Caki2 (cell line): ENCODE data around the gene FOCAD. TPM values are rescaled to one million over a fixed set of nuclear protein-coding genes. Genes with fewer than 3 reads are reported as not detected.
"Not testable (repeated sequence)": the region's sequence is repeated elsewhere in the genome, so short reads cannot be mapped to it uniquely, and the experiment has no call there.

Experiments
- DNase-seq: peaks from one replicate; pipeline ENCODE4 v3.0.0-alpha.2; 2015; ENCODE audit warnings: low read depth
- in situ Hi-C: cut with HindIII; loops from 2 replicates; pipeline ENCODE4 v1.10.0; 2016; ENCODE audit warnings: low sequenced_read_pairs, low pct_unique_long_range_greater_than_20kb, mixed read lengths
- total RNA-seq: library from RNA; depleted of rRNA; stranded (reverse); fragments of >200 nt; shearing (Covaris generic); gene quantifications from 2 replicates; pipeline ENCODE4 v1.2.3, GENCODE V29; 2014; ENCODE audit warnings: low replicate concordance

FOCAD gene
- total RNA-seq, 1 experiment from 2014 or later, result 13.2 TPM

DNA sequence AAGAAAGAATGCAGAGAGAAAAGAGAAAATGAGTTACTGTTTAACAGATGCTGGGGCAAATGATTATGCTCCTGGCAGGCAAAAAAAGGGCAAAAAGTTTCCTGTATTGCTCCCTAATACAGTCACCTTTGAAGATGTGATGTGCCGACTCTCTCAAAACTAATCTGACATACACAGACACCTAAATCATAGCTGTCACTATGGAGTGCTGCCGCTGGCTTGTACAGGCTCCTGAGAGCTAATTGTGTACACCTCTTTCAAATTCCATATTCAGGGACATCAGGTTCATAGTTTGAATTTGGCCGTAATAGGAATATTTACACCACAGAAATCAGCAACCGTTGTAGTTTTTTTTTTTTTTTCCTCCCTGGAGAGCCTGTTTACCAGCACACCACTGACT is 12.4 kb upstream of the FOCAD start:
- in situ Hi-C loops, result no loop called here
- DNase-seq, result no peak

DNA sequence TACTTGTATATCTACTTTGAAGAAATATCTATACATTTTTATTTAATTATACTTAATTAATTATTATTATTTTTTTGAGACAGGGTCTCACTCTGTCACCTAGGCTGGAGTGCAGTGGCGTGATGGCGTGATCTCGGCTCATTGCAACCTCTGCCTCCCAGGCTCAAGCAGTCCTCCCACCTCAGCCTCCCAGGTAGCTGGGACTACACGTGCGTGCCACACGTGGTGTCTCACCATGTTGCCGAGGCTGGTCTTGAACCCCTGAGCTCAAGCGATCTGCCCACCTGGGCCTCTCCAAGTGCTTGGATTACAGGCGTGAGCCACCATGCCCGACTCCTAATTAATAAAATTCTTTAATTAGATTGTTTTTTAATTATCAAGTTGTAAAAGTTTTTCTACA is 10.5 kb upstream of the FOCAD start:
- in situ Hi-C loops, DNase-seq: not testable (repeated sequence)

DNA sequence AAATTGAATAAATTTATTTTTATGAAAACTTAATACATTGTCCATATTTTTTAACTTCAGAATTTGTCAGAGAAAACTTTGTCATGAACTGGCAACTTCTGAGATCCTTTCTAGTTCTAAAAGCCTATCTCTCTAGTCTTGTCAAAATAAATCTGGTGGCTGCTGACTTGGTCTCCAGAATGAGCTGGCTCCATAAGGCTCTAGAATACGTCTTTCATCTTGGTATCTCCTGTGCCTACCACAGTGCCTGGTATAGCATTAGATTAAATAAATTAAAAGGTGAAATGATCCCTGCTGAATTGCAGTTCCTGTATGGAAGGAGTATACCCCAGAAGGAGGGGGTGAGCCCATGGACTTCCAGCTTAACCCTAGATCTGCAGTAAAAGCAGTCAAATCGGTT is 2.6 kb upstream of the FOCAD start:
- in situ Hi-C loops, result no loop called here

DNA sequence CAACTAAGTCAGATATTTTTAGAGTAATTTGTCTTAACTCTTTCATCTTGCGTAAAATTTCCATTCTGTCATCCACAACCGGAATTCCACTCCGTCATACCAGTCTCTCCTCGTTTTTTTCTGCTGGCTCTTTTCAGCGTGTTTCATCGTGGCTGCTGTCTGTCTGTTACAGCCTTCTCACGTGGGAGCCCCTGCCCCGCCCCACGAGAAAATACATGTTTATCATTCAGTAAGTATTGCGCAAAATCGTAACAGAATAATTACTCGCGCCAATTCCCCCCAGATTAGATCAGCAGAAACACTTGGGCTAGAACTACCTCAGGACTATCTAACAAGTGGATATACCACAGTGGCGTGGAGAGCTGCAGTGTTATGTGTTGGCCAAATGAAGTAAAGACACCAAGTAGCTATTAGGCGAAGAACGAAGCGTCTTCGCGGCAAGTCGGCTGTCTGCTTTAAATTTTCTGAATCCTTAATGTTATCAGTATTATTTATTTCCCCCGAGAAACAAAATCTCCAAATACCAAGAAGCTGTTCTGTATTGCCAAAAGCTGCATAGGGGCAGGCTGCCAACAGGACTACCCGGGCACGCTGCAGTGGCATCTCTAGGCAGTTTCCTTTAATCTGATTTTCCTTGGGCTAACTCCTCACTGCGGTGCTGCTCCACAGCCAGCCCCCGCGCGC is 566 bp upstream of the FOCAD start:
- in situ Hi-C loops, result no loop called here
- peak; percentile 25 for DNase-seq

More for the DNA sequence above, 2.6 kb upstream of the FOCAD start:
- DNase-seq, result no peak

DNA sequence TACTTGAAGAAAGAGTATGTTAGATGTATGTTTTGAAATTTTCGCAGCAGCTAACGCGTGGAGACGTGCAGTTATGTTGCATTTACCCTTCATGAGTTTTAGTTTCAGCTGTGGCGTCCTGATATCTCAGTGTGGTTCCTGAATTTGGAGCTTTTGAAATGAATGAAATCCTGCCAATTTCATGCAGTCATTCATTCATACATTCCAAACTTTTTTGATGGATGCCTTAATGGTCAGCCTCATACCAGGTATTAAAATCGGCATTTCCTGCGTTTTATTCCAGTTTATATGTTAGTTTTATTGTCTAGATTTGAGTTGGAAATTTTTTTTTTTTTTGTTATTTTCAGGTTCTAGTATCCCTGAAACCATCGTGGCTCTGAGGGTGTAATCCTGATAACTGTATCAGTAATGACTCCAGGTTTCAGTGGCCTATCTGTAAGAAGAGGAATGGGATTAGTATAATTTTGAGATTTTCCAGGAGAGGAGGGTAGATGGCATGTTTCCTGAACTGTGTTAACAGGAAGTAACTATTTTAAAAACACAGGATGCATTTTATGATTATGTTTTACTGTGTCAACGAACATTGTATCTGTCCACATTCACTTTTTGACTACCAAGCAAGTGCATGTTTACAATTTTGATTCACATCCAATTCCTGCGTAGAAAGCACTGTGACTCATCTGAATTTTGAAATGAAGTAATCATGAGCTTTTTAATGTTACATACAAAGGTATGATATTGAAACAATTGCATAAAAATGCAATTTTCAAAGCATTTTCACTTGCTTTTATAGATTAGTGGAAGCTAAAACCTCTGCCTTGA is 1.0 kb downstream of the FOCAD start:
- no peak for DNase-seq
- in situ Hi-C loops, result no loop called here

DNA sequence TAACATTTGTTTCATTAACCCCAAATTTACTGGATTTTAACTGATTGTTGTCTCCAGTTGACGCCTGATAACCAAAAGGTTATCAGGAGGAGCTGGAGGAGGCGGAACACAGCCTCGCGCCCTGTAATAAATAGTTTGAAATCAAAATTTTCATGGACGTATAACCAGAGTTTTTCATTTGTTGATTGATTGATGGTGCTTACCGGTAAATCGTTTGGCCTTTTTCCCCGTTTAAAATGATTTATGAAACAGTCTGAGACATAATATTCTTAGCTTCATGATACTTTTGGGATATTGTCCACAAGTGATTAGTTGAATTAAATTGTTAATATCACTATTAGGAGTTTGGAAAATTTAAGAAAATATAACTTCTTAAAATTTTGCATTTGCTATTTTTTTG is 1.7 kb downstream of the FOCAD start:
- DNase-seq, result no peak
- in situ Hi-C loops, result no loop called here

DNA sequence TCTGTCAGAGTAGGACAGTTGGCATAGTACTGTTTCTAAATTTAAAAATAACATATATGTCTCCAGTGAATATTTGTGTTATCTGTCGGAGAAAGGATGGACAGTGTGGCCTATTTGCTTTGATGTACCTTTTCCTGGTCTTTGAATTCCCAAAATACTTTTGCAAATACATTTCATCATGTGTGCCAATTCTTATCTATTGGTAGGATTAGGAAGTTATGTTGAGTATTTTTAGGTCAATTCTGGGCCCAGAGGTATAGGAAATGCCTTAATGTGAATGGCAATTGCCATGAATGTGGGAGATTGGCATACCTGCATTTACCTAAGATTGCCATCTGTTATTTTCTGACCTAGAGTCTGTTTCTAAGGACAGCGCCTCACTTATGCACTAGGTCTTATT is 5.8 kb downstream of the FOCAD start:
- in situ Hi-C loops, result no loop called here
- no peak for DNase-seq

DNA sequence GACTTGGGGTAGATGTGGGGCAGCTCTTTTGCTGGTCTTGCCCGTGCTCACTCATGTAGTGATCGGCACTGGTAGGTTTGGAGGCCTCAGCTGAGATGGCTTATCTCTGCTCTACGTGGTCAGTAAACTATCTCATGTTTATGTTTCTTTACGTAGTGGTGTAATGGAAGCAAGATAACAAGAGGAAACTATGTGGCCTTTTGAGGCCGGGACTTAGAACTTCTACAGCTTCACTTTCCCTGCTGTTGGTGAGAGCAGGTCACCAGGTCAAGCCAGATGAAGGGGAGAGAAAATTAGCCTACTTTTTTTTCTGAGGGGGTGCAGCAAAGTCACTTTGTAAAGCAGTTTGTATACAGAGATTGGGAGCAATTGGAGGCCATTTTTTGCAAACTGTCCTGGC is 8.5 kb downstream of the FOCAD start:
- in situ Hi-C loops, result no loop called here
- DNase-seq, result no peak

DNA sequence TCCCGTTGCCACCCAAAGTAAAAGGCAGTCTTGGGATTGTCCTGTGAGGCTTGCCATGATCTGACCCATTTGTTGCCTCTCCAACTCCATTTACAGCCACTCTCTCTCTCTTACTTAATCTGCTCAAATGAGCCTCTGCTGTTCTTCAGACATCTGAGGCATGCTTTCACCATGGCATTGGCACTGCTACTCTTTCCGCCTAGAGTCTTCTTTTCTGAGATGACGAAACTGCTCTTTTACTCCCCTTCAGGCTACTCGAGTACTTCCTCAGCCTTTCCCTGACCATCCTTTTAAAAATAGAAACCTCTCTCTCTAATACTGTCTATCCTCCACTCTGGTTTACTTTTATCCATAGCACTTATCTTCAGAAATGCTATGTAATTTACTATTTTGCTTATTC is 9.0 kb downstream of the FOCAD start:
- in situ Hi-C loops, result no loop called here

DNA sequence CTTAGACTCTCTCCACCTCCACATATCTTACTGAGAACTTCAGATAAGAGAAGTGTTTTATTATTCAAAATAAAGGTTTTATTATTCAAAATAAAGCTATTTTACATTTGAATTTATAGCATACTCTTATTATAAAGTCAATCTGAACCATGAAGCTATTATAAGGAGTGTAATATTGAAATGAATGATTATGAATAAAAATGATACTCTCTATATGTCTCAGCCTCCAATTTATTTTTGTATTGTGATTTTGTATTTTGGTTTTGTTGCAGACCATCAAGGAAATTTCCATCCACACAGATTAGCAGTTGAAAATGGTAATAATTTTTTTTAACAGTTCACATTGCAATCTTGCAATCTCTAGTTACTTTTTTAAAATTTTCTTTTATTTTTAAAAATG is 10.2 kb downstream of the FOCAD start:
- in situ Hi-C loops, result no loop called here
- no peak for DNase-seq

More for the DNA sequence above, 9.0 kb downstream of the FOCAD start:
- DNase-seq, result no peak

DNA sequence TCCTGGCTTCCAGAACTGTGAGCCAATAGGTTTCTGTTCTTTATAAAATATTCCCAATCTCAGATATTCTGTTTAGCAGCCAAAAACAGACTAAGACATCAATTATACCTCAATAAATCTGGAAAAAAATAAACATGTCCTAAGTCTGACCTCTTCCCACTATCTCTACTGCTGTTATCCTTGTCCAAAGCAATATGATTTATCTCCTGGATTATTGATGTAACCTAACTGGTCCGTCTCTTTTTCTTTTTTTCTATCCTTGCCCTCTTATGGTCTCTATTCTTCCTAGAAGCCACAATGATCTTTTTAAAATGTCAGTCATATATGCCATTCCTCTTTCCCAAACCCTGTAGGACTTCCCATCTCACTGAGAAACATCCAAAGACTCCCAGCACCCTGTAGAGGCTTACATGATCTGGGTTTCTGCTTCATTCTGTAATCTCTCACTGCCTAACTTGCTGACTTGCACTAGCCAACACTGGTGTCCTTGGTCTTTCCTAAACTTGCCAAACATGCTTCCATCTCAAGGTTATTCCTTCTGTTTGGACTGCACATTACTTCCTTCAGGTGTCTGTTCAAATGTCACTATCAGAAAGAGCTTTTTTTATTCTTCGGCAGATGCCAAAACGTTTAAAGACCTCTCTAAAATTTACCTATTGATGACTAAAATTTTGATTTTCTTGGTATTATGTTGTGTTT is 13.1 kb downstream of the FOCAD start:
- in situ Hi-C loops, result no loop called here
- DNase-seq, result no peak

DNA sequence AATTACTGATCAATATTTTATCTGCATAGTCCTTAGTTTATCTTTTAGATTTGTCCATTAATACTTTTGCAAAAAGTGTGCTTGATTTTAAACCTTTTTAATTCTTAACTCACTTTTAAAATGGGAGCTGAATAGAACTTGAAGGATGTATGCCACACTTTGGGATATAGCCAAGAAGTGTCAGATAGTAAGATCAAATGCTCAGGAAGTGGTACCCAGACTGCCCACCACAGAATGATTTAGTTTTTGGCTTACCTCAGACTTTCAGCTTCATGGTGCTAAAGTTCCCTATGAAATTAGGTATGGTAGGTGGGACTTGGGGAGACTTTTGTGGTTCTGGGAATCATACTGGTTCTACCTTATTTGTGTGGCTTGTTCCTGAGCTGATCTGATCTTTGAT is 14.7 kb downstream of the FOCAD start:
- no peak for DNase-seq
- in situ Hi-C loops, result no loop called here

DNA sequence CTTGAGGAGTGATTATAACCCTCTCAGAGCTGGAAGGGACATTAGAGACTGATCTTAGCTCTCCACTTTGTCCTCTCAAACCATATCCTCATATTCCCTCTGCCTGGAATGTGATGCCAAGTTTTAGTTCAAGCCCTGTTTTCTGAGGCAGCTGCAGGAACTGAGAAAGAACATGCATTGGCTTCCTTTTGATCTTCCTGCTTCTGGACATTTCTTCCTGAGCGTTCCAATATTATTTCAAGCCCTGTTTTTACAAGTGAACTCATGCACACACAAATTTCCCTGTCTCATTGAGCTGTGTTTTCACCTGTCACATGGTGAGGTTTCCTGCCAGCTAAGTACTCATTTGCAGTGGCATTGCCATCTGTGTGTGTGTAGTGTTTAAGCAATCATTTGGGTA is 17.0 kb downstream of the FOCAD start:
- no peak for DNase-seq
- in situ Hi-C loops, result no loop called here

DNA sequence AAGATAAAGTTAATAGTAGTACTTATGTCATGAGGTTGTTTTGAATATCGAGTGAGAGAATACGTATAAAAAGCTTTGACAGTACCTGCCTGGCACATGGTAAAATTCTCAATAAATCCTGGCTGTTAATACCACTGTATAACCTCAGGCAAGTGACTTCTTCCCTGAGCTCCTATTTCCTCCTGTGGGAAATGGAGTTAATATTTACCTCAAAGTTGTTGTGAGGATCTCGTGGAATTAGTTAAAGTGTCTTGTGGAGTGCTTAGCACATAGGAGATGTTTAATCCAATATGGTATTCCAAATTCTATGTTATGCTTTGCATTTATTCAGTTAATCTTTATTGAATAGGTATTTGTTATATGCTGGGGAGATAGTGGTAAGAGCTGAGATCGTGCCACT is 18.5 kb downstream of the FOCAD start:
- peak; percentile 44 for DNase-seq
- in situ Hi-C loops, result no loop called here

DNA sequence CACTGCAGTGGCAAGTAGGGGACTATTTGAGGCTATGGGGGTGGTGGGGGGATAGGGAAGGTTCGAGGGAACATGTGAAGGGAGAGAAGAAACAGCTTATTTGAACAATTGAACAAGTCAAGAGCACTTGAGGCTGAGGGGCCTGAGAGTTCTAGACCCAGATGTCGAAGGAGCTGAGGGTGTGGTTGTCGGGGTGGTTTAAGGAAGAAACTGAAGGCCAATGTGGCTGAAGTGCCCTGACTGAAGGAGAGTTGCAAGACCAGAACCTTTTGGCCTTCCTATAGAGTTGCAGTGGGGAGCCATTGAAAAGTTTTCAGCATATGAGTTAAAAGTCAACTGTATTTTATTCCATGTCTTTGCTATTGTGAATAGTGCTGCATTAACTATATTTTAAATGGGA is 19.1 kb downstream of the FOCAD start:
- in situ Hi-C loops, result no loop called here

DNA sequence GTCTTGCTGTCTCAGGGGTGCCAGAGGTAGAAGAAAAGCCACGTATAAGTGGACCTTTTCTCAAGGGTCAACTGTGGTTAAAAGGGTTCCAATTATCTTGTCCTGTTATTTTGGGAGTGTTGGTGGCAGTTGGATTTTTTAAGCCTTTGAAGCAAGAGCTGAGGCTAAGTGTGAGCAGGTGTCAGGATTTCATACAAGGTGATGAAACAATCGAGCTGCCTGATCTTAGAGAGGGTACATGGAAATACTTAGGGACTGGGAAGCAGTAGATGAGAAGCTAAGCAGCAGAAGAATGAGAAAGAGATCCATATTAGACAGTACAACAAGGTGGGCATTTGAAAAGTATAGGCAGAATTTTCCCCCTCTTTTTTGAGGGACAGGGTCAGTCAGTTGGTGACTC is 23.6 kb downstream of the FOCAD start:
- in situ Hi-C loops, result no loop called here
- no peak for DNase-seq

More for the DNA sequence above, 19.1 kb downstream of the FOCAD start:
- DNase-seq, result no peak

DNA sequence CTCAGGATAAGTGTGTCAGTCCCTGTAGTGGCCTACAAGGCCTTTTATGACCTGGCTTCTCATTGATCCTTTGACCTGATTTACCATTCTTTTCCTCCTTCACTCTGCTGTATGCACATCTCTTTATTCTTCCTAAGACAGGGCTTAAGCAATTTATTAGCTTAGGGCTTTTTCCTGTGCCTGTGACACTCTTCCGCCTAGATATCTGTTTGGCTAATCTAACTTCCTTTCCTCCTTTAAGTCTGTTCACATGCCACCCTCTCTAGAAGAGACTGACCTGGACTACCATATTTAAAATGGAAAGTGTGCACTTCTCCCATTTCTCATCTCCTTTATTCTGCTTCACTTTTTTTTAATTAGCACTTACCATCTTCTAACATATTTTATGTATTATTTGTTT is 29.1 kb downstream of the FOCAD start:
- in situ Hi-C loops, result no loop called here
- no peak for DNase-seq

DNA sequence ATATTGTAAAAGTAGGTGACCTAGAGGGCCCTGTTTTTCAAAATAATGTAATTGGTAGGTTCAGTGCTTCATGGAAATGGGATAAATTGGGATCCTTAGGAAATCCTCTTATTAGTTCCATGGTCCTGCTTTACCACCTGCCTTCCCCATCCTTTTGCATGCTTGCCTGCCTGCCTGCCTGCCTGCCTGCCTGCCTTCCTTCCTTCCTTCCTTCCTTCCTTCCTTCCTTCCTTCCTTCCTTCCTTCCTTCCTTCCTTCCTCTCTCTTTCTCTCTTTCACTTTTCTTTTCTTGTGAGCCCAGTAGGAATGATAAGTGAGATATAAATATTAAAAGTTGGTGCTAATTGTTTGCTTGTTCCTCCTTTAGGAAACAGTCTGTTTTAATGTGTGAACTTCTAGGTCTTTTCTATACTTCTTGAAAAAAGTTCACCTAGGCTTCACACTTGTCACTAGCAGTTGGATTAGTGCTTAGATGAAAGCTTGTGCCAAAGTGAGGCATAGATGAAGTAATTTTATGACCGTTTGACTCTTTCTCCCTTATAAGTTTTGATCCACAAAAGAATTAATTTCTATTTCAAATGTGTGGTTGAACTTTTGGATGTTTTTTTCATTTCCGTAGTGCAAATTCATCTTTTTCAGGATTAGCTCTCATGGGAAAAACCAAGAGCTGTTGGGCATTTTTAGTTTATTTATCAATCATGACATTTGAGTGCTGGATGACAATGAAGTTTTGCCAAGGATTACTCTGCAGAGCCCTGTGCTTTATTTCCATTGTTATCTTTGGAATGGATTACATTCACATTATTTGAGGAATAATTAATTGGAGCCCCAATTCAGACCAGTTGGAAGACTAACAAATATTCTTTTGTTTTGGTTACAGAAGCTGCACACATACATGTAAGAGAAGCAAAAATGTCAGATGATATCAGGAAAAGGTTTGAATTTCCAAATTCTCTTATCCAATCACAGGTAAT is 30.7 kb downstream of the FOCAD start:
- no peak for DNase-seq
- in situ Hi-C loops, result no loop called here
